Measurements from ENCODE around the gene TXNRD2.

DNA sequence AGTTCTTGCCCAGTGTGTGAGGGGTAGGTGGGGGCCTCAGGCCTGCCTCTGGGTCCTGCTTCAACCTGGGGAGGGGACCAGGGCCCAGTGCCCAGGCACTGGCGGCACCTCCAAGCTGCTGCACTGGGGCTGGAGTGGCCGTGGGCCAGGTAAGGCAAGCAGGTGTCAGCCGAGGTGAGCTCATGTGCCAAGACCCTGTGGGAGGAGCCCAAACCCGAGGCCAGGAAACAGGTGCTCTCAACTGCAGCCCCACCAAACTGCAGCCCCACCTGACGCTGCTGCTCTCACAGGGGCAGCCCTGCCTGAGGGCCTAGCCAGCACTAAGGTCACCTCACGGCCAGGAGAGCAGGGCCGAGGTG, 68.9 kb downstream of the TXNRD2 start:
- TF ChIP-seq TAF1 (IDR thresholded peaks at IDR 0.05; ENCODE audit: low read depth) (no peak), MXI1 (conservative IDR thresholded peaks at IDR 0.05; ENCODE audit: poor library complexity, severe bottlenecking) (no peak)
- TF ChIP-seq, protein P1, sequence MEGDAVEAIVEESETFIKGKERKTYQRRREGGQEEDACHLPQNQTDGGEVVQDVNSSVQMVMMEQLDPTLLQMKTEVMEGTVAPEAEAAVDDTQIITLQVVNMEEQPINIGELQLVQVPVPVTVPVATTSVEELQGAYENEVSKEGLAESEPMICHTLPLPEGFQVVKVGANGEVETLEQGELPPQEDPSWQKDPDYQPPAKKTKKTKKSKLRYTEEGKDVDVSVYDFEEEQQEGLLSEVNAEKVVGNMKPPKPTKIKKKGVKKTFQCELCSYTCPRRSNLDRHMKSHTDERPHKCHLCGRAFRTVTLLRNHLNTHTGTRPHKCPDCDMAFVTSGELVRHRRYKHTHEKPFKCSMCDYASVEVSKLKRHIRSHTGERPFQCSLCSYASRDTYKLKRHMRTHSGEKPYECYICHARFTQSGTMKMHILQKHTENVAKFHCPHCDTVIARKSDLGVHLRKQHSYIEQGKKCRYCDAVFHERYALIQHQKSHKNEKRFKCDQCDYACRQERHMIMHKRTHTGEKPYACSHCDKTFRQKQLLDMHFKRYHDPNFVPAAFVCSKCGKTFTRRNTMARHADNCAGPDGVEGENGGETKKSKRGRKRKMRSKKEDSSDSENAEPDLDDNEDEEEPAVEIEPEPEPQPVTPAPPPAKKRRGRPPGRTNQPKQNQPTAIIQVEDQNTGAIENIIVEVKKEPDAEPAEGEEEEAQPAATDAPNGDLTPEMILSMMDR (IDR thresholded peaks at IDR 0.05; ENCODE audit: poor library complexity, severe bottlenecking), result no peak
